DMS153 treated with DMSO at 0.1 percent for 48 hours (cell line): ENCODE data around the gene COQ4.
"Not testable (repeated sequence)": the region's sequence is repeated elsewhere in the genome, so short reads cannot be mapped to it uniquely, and the experiment has no call there.

ENCODE experiments used
- DNase-seq: peaks from one replicate; lab custom pipeline; 2025; ENCODE audit not compliant: unreplicated experiment; lab: John Stamatoyannopoulos, UW

The COQ4 gene

DNA sequence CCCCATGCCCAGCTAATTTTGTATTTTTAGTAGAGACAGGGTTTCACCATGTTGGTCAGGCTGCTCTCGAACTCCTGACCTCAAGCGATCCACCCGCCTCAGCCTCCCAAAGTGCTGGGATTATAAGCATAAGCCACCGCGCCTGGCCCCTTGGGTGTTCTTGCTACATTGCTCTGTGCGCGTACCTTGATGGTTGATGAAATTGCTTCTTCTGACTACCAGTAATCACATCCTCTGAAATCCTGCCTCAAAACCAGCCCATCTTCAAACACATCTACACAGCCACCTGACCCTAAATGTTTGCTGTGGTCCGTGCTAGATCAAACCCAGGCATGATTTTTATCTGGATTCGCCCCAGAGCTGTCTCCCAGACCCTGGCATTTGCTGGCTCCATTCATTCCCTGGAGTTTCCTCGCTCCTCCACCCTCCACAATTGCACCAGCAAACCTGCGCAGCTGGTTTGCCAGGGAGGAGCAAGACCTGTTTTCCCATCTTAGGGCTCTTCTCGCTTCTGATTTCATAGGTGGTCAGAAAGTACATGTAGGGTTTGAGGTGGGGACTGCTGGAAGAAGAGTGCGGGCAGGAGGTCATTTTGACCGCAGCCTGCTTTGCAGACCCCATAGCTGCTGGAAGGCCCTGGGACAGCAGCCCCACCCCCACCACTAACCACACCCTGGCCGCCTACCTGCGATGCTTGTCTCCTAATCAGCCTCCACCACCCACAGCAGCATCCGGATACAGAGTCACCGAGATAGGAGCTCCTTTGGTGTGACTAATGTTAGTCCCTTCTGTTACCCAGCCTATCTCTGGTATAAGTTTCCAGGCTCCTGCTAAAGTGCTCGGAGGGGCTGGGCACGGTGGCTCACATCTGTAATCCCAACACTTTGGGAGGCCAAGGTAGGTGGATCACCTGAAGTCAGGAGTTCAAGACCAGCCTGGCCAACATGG lies 23.8 kb upstream of the COQ4 start:
- no peak for DNase-seq

DNA sequence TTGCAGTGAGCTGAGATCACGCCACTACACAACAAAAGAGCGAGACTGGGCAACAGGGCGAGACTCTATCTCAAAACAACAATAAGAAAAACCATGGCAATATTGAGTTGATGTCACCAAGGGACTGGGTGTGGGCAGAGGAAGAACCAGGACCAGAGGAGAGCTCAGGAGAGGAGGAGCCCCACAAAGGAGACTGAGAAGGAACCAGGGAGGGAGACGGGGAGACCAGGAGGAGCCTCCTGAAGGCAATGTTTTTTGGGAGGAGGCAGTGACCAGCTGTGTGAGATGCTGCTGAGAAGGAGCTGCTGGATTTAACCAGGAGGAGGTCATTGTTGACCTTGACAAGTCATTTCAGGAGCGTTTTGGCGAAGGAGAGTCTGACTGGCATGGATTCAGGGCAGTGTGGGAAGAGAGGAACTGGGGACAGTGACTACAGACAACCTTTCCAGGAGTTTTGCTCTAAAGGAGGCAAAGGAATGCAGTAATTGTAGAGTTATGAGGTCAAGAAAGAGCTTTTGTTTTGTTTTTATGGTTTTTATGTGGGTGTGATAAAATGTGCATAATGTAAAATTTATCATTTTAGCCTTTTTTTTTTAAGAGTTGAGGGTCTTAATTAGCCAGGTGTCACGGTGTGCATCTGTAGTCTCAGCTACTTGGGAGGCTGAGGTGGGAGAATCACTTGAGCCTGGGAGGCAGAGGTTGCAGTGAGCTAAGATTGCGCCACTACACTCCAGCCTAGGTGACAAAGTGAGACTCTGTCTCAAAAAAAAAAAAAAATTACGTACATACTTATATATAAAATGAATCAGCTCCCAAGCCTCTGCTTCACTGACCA lies 18.3 kb upstream of the COQ4 start:
- no peak for DNase-seq

DNA sequence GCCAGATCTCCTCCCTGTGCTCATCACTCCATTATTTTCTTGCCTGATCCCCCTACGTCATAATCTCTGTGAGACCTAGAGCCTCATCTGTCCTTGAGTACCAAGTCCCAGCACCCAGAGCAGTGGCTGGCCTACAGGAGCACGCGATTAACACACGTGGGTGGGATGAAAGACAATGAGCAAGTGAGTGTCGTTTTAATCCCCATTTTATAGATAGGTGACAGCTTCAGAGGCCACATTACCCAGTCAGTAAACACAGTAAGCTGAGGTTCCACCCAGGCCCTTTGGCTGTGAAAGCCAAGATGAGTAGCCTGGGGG lies 17.7 kb upstream of the COQ4 start:
- DNase-seq: no peak

DNA sequence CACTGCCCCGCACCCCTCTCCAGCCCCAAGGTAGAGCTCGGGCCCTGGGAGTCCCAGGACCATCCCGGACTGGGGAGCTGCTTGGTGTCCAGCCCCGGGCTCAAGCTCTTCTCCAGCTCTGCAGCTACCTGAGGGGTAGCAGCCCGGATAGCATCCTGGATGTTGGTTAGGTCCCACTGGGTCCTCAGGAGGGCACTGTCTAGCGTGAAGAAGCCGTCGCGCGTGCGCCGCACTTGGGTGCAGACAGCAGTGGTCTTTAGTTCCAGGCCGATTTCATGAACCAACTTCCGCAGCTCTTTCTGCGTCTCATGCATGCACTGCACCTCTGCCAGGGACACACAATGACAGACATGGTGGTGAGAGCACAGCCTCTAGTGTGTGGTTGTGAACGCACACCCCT lies 13.1 kb upstream of the COQ4 start:
- no peak for DNase-seq

DNA sequence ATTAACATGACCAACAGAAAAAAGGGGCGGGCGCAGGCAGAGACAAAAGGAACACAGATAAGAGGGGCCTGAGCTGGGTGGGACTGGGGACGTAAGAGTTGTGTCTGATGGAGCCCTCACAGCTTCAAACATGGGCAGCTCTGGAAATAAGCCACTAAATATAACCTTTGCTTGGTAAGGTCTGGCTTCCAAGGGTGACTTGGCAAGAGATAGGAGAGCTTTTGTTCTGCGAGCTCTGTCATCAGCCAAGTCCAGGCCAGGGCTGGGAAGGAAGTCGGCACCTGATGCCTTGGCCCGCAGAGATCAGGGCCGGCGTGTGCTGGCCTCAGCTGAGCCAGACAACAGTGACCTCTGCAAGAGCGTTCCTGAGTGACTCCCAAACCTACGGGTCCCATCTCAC lies 12.2 kb upstream of the COQ4 start:
- no peak for DNase-seq

DNA sequence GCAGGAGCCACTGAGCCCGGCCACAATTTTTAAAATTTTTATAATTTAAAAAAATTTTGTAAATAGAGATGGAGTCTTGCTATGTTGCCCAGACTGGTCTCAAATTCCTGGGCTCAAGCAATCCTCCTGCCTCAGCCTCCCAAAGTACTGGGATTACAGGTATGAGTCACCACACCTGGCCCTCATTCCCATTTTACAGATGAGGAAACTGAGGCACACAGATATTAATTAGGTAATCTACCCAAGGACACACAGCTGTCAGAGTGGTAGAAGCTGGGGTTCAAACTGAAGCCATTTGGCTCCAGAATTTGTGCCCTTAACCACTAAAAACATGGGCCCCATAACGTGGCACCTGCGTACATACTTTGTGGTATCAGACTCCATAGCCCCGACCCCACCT lies 7.9 kb upstream of the COQ4 start:
- DNase-seq: no peak

DNA sequence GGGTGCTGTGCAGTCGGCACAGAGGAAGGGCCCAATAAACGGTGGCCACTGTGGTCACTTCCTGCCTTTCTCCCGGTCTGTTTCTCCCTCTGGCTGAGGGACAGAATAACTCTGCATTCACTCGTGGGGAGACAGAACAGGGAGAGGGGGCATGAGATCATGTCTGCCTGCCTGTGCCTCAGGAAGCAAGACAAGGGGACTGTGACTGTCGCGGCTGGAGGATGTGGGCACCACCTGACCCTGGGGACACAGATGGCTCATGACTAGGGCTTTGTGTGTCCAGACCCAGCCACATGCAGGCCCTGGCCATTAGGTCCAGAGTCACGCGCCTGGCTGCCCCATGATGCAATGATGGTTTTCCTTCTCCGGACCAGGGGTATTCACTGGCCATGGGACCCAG lies 6.2 kb upstream of the COQ4 start:
- DNase-seq: no peak

DNA sequence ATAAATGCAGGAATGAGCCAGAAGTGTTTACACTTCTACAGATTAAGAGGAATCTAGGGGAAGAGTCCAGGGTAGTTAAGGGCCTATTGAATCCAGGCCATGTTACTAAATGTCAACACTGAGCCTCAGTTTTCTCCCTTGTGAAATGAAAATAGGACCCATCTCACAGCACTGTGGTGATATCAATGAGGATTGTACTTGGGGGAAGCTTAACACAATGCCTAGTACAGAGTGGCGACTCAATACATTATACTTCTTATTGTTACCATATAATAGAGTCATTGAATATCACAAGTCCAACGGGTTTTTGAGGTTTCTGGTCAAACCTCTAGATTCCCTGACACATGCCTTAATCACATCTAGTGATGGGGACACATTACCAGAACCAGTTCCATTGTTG lies 5.0 kb upstream of the COQ4 start:
- no peak for DNase-seq

DNA sequence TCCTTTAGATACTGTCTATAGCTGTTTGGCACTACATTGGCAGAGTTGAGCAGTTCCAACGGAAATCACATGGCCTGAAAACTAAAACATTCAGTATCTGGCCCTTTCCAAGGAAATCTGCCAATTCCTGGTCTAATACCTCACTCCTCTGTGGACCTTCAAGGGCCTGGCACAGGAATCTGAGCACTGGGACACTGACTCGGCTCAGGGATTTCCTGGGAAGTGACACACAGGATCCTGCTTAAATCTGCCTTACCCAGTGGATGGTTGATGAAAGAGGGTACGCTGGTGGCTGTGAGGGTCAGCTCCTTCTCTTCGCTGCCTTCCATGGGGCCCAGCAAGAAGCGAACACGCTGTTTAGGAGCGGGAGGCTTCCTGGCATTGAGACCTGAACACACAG lies 1.3 kb upstream of the COQ4 start:
- no peak for DNase-seq

DNA sequence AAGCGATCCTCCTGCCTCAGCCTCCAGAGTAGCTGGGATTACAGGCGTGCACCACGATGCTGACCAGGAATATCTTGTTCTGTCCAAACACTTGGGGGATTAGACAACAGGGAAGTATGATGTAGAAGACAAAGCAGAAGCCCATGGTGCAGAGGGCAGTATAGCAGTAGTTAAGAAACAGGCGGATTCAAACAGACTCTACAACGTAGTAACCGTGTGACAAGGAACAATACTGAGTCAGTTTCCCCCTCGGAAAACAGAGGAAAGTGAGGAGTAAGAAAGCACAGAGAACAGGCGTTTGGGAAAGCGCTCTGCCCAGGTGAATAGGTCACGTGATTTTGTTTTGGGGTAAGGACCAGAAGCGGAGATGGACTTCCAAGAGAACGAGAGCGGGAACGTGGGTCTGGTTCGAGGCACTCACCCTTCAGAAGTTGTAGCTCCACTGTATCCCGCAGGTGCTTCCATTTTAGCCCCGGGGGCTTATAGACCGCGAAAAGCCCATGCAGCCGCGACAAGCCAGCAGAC lies 698 bp upstream of the COQ4 start:
- DNase-seq: no peak

DNA sequence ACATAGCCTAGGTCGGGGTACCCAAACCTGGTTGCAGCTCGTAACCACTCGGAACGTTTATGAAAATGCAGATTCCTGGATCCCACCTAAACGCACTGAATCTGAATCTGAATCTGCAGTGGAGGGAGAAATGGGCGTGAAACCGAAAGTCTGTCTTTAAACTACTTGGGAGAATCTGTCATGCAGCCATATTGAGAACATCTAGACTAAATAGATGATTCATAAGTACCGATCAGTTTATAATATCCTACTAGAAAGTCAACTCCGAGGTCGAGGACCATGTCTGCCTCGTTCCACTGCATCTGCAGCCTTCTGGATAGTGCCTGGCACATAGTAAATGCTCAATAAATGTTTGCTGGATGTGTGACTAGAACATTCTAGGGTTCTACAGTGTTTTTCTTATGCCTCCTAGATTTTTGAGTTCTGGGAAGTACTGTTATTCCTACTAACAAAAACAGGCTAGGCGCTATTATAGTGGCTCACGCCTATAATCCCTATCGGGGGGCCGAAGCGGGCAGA lies 632 bp downstream of the COQ4 start:
- no peak for DNase-seq

DNA sequence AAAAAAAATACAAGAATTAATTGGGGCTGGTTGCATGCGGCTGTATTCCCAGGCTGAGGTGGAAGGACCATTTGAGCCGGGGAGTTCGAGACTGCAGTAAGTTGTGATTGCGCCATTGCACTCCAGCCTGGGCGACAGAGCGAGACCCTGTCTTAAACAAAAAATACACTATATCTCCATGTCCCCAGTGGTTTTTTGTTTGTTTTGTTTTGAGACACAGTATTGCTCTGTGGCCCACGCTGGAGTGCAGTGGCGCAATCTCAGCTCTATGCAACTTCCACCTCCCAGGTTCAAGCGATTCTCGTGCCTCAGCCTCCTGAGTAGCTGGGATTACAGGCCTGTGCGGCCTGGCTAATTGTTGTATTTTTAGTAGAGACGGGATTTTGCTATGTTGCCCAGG lies 1.2 kb downstream of the COQ4 start:
- no peak for DNase-seq

DNA sequence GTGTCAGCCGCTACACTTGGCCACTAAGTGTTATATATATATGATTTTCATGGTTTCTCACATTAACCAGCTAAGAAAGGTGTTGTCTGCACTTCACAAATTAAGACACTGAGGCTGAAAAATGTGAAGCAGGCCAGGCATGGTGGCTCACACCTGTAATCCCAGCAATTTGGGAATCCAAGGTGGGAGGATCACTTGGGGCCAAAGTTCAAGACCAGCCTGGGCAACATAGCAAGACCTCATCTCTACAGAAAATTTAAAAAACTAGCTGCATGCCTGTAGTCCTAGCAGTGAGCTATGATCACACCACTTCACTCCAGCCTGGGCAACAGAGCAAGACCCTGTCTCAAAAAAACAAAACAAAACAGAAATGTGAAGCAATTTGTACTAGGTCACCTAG lies 1.8 kb downstream of the COQ4 start:
- no peak for DNase-seq

DNA sequence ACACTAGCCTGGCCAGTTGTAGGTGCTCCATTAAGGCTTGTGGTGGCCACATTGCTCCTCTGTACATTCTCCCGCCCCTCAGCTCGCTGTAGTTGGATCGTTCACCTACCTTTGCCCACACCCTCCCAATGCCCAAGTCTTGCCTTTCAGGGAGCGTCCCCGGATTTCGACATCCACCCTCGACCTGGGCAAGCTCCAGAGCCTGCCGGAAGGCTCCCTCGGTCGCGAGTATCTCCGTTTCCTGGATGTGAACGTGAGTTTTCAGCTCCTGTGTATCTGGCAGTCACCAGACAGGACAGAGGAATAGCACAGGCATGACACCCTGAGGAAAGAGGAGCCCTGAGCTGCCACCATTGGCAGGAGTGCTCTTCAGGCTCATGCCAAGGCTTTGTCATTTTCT lies 3.0 kb downstream of the COQ4 start:
- DNase-seq: no peak

DNA sequence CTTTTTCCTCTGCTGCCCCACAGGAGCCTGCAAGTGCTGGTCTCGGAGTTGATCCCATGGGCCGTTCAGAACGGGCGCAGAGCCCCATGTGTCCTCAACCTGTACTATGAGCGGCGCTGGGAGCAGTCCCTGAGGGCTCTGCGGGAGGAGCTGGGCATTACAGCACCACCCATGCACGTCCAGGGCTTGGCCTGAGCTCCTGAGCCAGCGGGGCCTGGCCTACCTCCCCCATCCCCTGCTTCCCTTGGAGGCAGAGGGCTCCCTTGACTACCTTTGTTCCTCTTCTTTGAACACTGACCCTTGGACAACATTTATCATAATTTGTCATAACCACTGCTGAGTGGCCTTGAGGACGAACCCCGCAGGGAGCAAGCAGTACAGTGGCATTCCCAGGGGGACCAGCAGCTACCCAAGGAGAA lies 10.8 kb downstream of the COQ4 start:
- DNase-seq: no peak

DNA sequence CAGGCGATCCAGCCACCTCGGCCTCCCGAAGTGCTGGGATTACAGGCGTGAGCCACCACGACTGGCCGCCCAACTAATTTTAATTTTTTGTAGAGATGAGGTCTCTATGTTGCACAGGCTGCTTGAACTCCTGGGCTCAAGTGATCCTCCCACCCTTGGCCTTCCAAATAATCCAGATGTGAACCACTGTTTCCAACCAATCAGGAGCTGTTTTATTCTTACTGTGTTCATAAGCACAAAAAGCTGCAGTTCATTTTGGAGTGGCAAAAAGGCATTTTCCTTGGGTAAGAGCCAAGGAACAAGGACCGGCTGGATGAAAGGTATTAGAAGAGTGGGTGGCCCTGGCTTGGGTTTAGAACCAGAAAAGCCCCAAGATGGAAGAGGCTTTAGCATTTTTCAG lies 12.5 kb downstream of the COQ4 start:
- DNase-seq: no peak

DNA sequence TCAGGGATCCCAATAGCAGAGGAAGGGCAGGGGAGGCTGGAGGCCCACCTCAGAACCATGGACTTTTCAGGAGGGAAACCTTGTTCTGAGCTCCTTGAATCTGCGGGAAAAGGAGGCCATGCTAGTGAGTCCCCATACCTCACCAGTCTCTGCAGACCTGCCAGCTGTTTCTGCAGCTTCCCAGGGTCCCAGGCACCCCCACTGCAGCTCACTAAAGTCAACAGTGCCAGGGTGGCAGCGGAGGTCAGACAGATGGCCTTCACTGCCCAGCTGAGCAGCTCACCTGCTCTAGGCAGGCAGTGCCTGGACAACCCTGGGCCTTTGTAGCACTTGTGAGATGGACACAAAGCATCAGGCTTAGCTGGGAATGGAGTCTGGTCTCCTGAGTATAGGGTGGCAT lies 13.3 kb downstream of the COQ4 start:
- DNase-seq: no peak

DNA sequence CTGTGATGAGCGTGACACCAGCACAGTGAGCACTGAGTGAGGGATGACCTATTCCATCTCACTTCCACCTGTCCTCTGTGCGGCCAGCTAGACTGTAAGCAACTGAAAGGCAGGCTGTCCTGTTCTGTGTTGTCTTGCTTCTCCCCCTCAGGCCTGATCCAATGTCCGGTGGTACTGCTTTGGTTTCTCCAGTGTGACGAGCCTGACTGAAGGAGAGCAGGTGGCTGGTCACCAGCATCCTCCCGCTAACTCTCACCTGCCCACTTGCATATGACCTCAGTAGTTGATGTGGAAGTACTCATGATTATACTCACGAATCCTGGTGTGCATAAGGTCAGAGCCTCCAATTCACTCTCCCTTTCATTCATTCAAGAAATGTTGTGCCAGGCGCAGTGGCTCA lies 15.3 kb downstream of the COQ4 start:
- no peak for DNase-seq

DNA sequence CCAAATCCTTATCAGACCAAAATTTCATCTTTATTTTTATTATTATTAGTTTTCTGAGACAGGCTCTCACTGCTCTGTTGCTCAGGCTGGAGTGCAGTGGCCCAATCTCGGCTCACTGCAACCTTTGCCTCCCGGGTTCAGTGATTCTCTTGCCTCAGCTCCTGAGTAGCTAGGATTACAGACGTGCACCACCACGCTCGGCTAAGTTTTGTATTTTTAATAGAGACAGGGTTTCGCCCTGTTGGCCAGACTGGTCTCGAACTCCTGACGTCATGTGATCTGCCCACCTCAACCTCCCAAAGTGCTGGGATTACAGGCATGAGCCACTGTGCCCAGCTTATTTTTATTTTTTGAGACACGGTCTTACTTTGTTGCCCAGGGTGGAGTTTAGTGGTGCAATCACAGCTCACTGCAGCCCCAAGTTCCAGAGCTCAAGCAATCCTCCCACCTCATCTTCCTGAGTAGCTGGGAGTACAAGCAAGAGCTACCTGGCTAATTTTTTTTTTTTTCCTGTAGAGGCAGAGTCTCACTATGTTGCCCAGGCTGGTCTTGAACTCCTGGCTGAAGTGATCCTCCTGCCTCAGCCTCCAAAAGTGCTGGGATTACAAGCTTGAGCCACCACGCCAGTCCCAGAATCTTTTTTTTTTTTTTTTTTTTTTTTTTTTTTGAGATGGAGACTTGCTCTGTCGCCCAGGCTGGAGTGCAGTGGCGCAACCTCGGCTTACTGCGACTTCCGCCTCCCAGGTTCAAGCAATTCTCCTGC lies 16.4 kb downstream of the COQ4 start:
- DNase-seq: not testable (repeated sequence)

DNA sequence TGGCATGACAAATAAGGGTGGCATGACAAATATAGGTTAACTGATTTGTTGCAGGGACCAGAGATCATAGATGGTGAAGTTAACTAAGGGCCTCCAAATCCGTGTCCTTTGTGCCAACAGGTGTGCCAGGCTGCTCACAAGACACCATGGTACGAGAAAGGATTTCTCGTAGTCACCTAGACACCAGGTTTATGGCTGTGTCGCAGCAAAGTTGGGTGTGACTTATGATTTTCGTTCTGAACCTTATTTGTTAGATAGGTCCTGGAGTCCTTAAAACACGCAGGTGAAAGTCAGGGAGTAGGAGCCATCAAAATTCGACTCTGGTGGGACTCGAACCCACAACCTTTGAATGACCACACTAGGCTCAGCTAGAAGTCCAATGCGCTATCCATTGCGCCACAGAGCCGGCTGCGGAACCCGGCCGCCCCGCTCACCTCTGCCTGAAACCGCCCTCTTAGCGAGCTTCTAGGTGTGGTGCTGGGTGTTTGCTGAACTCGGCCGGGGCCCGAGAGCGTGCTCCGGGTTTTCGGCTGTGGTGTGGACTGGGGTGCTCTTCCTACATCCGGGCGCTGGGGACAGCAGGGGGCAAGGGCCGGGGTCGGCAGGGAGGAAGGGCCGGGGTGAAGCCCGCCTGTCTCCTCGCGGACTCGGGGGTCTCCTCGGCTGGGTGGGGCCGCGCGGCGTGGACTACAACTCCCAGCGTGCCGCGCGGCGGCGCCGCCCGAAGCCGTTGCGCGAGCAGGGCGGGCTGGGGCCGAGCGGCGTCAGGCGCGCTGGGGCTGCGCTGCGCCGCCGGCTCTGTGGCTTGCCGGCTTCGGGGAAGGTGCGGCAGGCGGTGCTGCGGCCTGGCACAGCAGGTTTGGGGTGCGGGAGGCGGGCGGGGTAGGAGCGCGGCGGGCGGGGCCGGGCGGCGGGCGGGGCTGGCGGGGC lies 17.4 kb downstream of the COQ4 start, which contains the start of gene SLC27A4:
SLC27A4 (plus strand) TSS at position 767 of the 930 bp plus-strand sequence. CDS start 2,606 bp downstream, outside the sequence.
- peak; percentile 64 for DNase-seq
